ENCODE measurements around the gene DSCAML1. TPM values are rescaled to one million over a fixed set of nuclear protein-coding genes. Genes with fewer than 3 reads are reported as not detected.

DSCAML1 gene
- total RNA-seq, 1 experiment from 2014 or later: 0.90 TPM

DNA sequence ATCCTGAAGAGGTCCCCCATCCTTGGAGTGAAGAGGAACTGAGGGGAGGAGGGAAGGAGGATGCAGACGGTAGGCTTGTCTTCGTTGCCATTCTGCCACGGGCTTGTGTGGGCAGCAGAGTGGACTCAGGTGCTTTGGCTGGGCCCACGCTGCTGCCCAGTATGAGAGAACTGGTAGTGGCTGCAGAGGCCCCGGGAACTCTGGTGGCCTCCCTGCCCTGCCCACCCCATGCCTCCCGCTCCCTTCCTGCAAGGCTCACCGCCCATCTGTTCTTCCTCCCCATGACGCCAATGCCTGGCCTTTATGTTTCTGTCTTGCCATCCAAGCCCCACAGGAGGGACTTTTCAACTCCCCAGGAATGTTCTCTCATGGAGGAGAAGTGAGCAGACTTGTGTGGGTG is 157.4 kb downstream of the DSCAML1 start (continued):
- TF ChIP-seq, protein P1, sequence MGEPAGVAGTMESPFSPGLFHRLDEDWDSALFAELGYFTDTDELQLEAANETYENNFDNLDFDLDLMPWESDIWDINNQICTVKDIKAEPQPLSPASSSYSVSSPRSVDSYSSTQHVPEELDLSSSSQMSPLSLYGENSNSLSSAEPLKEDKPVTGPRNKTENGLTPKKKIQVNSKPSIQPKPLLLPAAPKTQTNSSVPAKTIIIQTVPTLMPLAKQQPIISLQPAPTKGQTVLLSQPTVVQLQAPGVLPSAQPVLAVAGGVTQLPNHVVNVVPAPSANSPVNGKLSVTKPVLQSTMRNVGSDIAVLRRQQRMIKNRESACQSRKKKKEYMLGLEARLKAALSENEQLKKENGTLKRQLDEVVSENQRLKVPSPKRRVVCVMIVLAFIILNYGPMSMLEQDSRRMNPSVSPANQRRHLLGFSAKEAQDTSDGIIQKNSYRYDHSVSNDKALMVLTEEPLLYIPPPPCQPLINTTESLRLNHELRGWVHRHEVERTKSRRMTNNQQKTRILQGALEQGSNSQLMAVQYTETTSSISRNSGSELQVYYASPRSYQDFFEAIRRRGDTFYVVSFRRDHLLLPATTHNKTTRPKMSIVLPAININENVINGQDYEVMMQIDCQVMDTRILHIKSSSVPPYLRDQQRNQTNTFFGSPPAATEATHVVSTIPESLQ (CRISPR knock-in tag; IDR thresholded peaks at IDR 0.05): no peak
- no peak for TF ChIP-seq ZNF396 (CRISPR knock-in tag; IDR thresholded peaks at IDR 0.05; ENCODE audit: borderline replicate concordance)
- TF ChIP-seq GABPB1 (CRISPR knock-in tag; IDR thresholded peaks at IDR 0.05): no peak
- TF ChIP-seq ZNF423 (CRISPR knock-in tag; IDR thresholded peaks at IDR 0.05): no peak
- no peak for TF ChIP-seq ZNF263 (CRISPR knock-in tag; IDR thresholded peaks at IDR 0.05; ENCODE audit: low read depth)
- TF ChIP-seq, protein P2, sequence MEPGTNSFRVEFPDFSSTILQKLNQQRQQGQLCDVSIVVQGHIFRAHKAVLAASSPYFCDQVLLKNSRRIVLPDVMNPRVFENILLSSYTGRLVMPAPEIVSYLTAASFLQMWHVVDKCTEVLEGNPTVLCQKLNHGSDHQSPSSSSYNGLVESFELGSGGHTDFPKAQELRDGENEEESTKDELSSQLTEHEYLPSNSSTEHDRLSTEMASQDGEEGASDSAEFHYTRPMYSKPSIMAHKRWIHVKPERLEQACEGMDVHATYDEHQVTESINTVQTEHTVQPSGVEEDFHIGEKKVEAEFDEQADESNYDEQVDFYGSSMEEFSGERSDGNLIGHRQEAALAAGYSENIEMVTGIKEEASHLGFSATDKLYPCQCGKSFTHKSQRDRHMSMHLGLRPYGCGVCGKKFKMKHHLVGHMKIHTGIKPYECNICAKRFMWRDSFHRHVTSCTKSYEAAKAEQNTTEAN (CRISPR knock-in tag; IDR thresholded peaks at IDR 0.05): no peak
- no peak for TF ChIP-seq RORB (CRISPR knock-in tag; IDR thresholded peaks at IDR 0.05)
- no peak for TF ChIP-seq ZNF219 (CRISPR knock-in tag; IDR thresholded peaks at IDR 0.05; ENCODE audit: borderline replicate concordance)
- TF ChIP-seq, protein P3, sequence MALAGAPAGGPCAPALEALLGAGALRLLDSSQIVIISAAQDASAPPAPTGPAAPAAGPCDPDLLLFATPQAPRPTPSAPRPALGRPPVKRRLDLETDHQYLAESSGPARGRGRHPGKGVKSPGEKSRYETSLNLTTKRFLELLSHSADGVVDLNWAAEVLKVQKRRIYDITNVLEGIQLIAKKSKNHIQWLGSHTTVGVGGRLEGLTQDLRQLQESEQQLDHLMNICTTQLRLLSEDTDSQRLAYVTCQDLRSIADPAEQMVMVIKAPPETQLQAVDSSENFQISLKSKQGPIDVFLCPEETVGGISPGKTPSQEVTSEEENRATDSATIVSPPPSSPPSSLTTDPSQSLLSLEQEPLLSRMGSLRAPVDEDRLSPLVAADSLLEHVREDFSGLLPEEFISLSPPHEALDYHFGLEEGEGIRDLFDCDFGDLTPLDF (CRISPR knock-in tag; IDR thresholded peaks at IDR 0.05): no peak
- TF ChIP-seq NFYB (CRISPR knock-in tag; conservative IDR thresholded peaks at IDR 0.05; ENCODE audit: low read depth): no peak

DNA sequence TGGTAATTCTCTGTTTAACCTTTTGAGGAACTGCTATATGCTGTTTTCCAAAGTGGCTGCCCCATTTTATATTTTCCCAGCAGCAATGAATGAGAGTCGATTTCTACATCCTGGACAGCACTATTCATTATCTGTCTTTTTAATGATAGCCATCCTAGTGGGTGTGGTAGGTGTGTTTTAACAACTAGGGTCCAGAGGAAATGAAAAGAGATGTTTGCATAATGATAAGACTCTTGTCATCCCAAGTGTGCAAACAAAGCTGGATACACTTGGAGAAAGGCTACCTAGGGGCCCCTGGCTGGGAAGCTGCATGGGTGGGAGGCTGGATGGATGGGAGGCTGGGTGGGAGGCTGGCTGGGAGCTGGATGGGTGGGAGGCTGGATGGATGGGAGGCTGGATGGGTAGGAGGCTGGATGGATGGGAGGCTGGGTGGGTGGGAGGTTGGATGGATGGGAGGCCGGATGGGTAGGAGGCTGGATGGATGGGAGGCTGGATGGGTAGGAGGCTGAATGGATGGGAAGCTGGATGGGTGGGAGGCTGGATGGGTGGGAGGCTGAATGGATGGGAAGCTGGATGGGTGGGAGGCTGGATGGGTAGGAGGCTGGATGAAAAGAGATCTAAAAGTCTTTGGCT is 158.0 kb downstream of the DSCAML1 start:
- no peak for DNase-seq (ENCODE audit: low spot score)
- H3K27me3 Mint-ChIP-seq (ENCODE audit: low read depth): no peaks in the 10 kb centered on the region; the same call in 1 of the 2 replicates
- CTCF ChIA-PET: no interaction called here
- TF ChIP-seq ESRRA (CRISPR knock-in tag; IDR thresholded peaks at IDR 0.05; ENCODE audit: borderline replicate concordance): no peak
- TF ChIP-seq CREB1 (CRISPR knock-in tag; IDR thresholded peaks at IDR 0.05): no peak
- TF ChIP-seq ZNF232 (CRISPR knock-in tag; IDR thresholded peaks at IDR 0.05): no peak
- TF ChIP-seq, protein P1 (CRISPR knock-in tag; IDR thresholded peaks at IDR 0.05): no peak
- TF ChIP-seq FOXJ3 (CRISPR knock-in tag; IDR thresholded peaks at IDR 0.05; ENCODE audit: borderline replicate concordance): no peak
- no peak for TF ChIP-seq NR3C1 (CRISPR knock-in tag; conservative IDR thresholded peaks at IDR 0.05; ENCODE audit: low read depth)
- TF ChIP-seq FOXK1 (CRISPR knock-in tag; IDR thresholded peaks at IDR 0.05): no peak
- TF ChIP-seq, protein P4, sequence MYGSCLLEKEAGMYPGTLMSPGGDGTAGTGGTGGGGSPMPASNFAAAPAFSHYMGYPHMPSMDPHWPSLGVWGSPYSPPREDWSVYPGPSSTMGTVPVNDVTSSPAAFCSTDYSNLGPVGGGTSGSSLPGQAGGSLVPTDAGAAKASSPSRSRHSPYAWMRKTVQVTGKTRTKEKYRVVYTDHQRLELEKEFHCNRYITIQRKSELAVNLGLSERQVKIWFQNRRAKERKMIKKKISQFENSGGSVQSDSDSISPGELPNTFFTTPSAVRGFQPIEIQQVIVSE (CRISPR knock-in tag; IDR thresholded peaks at IDR 0.05; ENCODE audit: borderline replicate concordance): no peak
- TF ChIP-seq TEAD4 (CRISPR knock-in tag; IDR thresholded peaks at IDR 0.05): no peak
- no peak for TF ChIP-seq ZNF671 (CRISPR knock-in tag; IDR thresholded peaks at IDR 0.05)
- TF ChIP-seq, protein P5, sequence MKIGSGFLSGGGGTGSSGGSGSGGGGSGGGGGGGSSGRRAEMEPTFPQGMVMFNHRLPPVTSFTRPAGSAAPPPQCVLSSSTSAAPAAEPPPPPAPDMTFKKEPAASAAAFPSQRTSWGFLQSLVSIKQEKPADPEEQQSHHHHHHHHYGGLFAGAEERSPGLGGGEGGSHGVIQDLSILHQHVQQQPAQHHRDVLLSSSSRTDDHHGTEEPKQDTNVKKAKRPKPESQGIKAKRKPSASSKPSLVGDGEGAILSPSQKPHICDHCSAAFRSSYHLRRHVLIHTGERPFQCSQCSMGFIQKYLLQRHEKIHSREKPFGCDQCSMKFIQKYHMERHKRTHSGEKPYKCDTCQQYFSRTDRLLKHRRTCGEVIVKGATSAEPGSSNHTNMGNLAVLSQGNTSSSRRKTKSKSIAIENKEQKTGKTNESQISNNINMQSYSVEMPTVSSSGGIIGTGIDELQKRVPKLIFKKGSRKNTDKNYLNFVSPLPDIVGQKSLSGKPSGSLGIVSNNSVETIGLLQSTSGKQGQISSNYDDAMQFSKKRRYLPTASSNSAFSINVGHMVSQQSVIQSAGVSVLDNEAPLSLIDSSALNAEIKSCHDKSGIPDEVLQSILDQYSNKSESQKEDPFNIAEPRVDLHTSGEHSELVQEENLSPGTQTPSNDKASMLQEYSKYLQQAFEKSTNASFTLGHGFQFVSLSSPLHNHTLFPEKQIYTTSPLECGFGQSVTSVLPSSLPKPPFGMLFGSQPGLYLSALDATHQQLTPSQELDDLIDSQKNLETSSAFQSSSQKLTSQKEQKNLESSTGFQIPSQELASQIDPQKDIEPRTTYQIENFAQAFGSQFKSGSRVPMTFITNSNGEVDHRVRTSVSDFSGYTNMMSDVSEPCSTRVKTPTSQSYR (CRISPR knock-in tag; IDR thresholded peaks at IDR 0.05): no peak
- TF ChIP-seq, protein P6, sequence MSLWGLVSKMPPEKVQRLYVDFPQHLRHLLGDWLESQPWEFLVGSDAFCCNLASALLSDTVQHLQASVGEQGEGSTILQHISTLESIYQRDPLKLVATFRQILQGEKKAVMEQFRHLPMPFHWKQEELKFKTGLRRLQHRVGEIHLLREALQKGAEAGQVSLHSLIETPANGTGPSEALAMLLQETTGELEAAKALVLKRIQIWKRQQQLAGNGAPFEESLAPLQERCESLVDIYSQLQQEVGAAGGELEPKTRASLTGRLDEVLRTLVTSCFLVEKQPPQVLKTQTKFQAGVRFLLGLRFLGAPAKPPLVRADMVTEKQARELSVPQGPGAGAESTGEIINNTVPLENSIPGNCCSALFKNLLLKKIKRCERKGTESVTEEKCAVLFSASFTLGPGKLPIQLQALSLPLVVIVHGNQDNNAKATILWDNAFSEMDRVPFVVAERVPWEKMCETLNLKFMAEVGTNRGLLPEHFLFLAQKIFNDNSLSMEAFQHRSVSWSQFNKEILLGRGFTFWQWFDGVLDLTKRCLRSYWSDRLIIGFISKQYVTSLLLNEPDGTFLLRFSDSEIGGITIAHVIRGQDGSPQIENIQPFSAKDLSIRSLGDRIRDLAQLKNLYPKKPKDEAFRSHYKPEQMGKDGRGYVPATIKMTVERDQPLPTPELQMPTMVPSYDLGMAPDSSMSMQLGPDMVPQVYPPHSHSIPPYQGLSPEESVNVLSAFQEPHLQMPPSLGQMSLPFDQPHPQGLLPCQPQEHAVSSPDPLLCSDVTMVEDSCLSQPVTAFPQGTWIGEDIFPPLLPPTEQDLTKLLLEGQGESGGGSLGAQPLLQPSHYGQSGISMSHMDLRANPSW (CRISPR knock-in tag; conservative IDR thresholded peaks at IDR 0.05; ENCODE audit: low read depth): no peak
- TF ChIP-seq ZNF317 (CRISPR knock-in tag; IDR thresholded peaks at IDR 0.05; ENCODE audit: borderline replicate concordance, low read depth): no peak
- no peak for TF ChIP-seq NFATC4 (CRISPR knock-in tag; IDR thresholded peaks at IDR 0.05)
- TF ChIP-seq KAT7 (CRISPR knock-in tag; IDR thresholded peaks at IDR 0.05; ENCODE audit: borderline replicate concordance): no peak

More for the DNA sequence above, 158.0 kb downstream of the DSCAML1 start:
- Mint-ChIP-seq H3K4me3 (no peak overlapping the region), H3K4me1 (peaks cover 26% of the 10 kb centered on the region), H3K36me3 (no peaks in the 10 kb centered on the region), H3K27ac (no peak overlapping the region), H3K9me3 (peaks cover 5% of the 10 kb centered on the region; the same call in 1 of the 2 replicates)
- no peak for ATAC-seq
- POLR2A ChIA-PET: interaction anchor here (1.0 kb wide), 1 partner anchor 35 kb away, joined by 5 read pairs; no protein-coding TSS in a partner anchor
